HepG2 (cell line): ENCODE data around the gene TIPRL. TPM values are rescaled to one million over a fixed set of nuclear protein-coding genes. Genes with fewer than 3 reads are reported as not detected.

Experiments used
- KLF12 ChIP-seq: sonication (generic); formaldehyde crosslinking; IDR thresholded peaks from 2 replicates; pipeline ENCODE4 v1.4.0; 2020; ENCODE audit warnings: missing genetic modification reagents, borderline replicate concordance
- MIER3 ChIP-seq: IDR thresholded peaks from 2 replicates; pipeline ENCODE4 v1.6.1; 2016; ENCODE audit warnings: missing compliant biosample characterization, borderline replicate concordance
- NR2F6 ChIP-seq, 2 experiments: IDR thresholded peaks; 2 replicates each; pipeline ENCODE4 v1.6.1; 2016; ENCODE audit warnings: antibody characterized with exemption in 1 of 2, mild to moderate bottlenecking in 1 of 2
- TP53 ChIP-seq: sonication (generic); formaldehyde crosslinking; conservative IDR thresholded peaks from 2 replicates; pipeline ENCODE4 v1.4.0; 2020; ENCODE audit warnings: missing genetic modification reagents
- ZFP62 ChIP-seq: sonication (generic); formaldehyde crosslinking; IDR thresholded peaks from 2 replicates; pipeline ENCODE4 v1.4.0; 2020; ENCODE audit warnings: missing genetic modification reagents
- ZFYVE20 ChIP-seq: sonication (generic); formaldehyde crosslinking; IDR thresholded peaks from 2 replicates; pipeline ENCODE4 v1.8.0; 2023; ENCODE audit warnings: low read depth, mild to moderate bottlenecking, moderate library complexity, missing genetic modification reagents, borderline replicate concordance
- ZNF282 ChIP-seq: fragments of 450-650 bp; IDR thresholded peaks from 2 replicates; pipeline ENCODE4 v1.6.1; 2018; ENCODE audit not compliant: partially characterized antibody
- ZNF761 ChIP-seq: sonication (generic); formaldehyde crosslinking; conservative IDR thresholded peaks from 2 replicates; pipeline ENCODE4 v1.4.0; 2020; ENCODE audit warnings: mild to moderate bottlenecking, missing genetic modification reagents
- ZNF879 ChIP-seq: sonication (generic); formaldehyde crosslinking; IDR thresholded peaks from 2 replicates; pipeline ENCODE4 v1.8.1; 2023; ENCODE audit warnings: missing genetic modification reagents
- ZNF883 ChIP-seq: sonication (generic); formaldehyde crosslinking; IDR thresholded peaks from 2 replicates; pipeline ENCODE4 v1.5.1; 2020; ENCODE audit warnings: mild to moderate bottlenecking, missing genetic modification reagents; ENCODE audit errors: not compliant biosample characterization
- polyA plus RNA-seq, 8 experiments: library from polyadenylated mRNA; depleted of rRNA in 3 of 8; stranded (reverse) in 7 of 8; unstranded in 1 of 8; fragments of >200 nt; fragmentation: Illumina TruSeq in 4 of 8; extraction: Trizol in 4 of 8; gene quantifications; 2 replicates each; pipeline versions ENCODE4 v1.2.1 to v1.2.3, GENCODE V29; 2011 to 2016; ENCODE audit warnings: low read depth in 4 of 8, missing spikeins in 1 of 8, mixed read lengths in 1 of 8; ENCODE audit not compliant: insufficient read depth in 1 of 8
- total RNA-seq, 5 experiments: library from RNA; depleted of rRNA; stranded (reverse); fragments of >200 nt; fragmentation: Illumina TruSeq; extraction: Trizol; gene quantifications; 2 replicates each; pipeline ENCODE4 v1.2.3, GENCODE V29; 2016; ENCODE audit warnings: low read depth in 1 of 5
- TF ChIP-seq, protein P1 (sequence below): IDR thresholded peaks from 2 replicates; pipeline ENCODE4 v1.4.0; 2020; ENCODE audit warnings: mild to moderate bottlenecking, missing genetic modification reagents
- TF ChIP-seq, protein P2 (sequence below): IDR thresholded peaks from 2 replicates; pipeline ENCODE4 v1.6.1; 2016; ENCODE audit warnings: low read depth, control low read depth
- TF ChIP-seq, protein P3 (sequence below): sonication (generic); formaldehyde crosslinking; IDR thresholded peaks from 2 replicates; pipeline ENCODE4 v1.4.0; 2020; ENCODE audit warnings: mild to moderate bottlenecking, missing genetic modification reagents, borderline replicate concordance
- TF ChIP-seq, protein P4 (sequence below): sonication (generic); formaldehyde crosslinking; IDR thresholded peaks from 2 replicates; pipeline ENCODE4 v1.8.0; 2023; ENCODE audit warnings: mild to moderate bottlenecking, missing genetic modification reagents
- TF ChIP-seq, protein P5 (sequence below): sonication (generic); formaldehyde crosslinking; IDR thresholded peaks from 2 replicates; pipeline ENCODE4 v1.4.0; 2020; ENCODE audit warnings: missing genetic modification reagents
- TF ChIP-seq, protein P6 (sequence below): IDR thresholded peaks from 2 replicates; pipeline ENCODE4 v1.6.1; 2012; ENCODE audit warnings: inconsistent platforms

TIPRL gene
- total and polyA plus RNA-seq, 2 of the 13 experiments (the other 11 are each of a cell fraction or from before 2014, with no cell fraction given), result 10.1 to 22.8 TPM

DNA sequence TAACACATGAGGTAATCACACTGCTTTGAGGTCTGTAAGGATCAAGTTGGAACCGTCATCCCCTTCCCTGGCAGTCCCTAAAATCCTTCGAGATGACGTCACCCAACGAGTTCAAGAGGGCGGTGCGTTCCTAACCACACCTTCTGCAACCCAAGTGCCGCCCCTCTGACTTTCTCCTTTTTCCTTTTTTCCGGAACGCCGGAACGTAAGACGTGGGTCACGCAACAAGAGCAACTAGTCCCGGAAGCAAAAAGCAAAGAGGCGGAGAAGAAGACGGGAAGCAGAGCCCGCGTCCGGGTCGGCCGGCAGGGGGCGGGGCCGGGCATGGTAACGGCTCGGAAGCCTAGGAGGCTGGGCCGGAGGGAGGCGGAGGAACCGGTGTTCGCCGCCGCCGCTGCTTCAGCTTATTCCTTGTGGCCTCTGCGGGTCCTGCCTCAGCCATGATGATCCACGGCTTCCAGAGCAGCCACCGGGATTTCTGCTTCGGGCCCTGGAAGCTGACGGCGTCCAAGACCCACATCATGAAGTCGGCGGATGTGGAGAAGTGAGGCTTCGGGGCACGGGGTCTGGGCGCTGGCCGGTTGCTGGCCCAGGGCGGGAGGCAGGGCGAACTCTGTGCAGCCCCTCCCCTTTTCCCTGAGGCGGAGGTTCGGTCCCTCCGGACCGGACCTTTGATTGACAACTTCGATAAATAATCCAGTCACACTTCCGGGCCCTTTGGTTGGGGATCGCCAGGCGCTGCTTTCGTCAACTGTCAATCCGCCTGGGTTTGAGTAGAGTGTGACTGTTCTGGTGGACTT is at the start of gene TIPRL (continued):
- TF ChIP-seq, protein P1, sequence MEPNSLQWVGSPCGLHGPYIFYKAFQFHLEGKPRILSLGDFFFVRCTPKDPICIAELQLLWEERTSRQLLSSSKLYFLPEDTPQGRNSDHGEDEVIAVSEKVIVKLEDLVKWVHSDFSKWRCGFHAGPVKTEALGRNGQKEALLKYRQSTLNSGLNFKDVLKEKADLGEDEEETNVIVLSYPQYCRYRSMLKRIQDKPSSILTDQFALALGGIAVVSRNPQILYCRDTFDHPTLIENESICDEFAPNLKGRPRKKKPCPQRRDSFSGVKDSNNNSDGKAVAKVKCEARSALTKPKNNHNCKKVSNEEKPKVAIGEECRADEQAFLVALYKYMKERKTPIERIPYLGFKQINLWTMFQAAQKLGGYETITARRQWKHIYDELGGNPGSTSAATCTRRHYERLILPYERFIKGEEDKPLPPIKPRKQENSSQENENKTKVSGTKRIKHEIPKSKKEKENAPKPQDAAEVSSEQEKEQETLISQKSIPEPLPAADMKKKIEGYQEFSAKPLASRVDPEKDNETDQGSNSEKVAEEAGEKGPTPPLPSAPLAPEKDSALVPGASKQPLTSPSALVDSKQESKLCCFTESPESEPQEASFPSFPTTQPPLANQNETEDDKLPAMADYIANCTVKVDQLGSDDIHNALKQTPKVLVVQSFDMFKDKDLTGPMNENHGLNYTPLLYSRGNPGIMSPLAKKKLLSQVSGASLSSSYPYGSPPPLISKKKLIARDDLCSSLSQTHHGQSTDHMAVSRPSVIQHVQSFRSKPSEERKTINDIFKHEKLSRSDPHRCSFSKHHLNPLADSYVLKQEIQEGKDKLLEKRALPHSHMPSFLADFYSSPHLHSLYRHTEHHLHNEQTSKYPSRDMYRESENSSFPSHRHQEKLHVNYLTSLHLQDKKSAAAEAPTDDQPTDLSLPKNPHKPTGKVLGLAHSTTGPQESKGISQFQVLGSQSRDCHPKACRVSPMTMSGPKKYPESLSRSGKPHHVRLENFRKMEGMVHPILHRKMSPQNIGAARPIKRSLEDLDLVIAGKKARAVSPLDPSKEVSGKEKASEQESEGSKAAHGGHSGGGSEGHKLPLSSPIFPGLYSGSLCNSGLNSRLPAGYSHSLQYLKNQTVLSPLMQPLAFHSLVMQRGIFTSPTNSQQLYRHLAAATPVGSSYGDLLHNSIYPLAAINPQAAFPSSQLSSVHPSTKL (CRISPR knock-in tag), result peak; percentile 71
- TF ChIP-seq, protein P2, sequence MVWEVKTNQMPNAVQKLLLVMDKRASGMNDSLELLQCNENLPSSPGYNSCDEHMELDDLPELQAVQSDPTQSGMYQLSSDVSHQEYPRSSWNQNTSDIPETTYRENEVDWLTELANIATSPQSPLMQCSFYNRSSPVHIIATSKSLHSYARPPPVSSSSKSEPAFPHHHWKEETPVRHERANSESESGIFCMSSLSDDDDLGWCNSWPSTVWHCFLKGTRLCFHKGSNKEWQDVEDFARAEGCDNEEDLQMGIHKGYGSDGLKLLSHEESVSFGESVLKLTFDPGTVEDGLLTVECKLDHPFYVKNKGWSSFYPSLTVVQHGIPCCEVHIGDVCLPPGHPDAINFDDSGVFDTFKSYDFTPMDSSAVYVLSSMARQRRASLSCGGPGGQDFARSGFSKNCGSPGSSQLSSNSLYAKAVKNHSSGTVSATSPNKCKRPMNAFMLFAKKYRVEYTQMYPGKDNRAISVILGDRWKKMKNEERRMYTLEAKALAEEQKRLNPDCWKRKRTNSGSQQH (CRISPR knock-in tag), result no peak
- TF ChIP-seq, protein P3, sequence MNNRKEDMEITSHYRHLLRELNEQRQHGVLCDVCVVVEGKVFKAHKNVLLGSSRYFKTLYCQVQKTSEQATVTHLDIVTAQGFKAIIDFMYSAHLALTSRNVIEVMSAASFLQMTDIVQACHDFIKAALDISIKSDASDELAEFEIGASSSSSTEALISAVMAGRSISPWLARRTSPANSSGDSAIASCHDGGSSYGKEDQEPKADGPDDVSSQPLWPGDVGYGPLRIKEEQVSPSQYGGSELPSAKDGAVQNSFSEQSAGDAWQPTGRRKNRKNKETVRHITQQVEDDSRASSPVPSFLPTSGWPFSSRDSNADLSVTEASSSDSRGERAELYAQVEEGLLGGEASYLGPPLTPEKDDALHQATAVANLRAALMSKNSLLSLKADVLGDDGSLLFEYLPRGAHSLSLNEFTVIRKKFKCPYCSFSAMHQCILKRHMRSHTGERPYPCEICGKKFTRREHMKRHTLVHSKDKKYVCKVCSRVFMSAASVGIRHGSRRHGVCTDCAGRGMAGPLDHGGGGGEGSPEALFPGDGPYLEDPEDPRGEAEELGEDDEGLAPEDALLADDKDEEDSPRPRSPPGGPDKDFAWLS, result no peak
- TF ChIP-seq, protein P4, sequence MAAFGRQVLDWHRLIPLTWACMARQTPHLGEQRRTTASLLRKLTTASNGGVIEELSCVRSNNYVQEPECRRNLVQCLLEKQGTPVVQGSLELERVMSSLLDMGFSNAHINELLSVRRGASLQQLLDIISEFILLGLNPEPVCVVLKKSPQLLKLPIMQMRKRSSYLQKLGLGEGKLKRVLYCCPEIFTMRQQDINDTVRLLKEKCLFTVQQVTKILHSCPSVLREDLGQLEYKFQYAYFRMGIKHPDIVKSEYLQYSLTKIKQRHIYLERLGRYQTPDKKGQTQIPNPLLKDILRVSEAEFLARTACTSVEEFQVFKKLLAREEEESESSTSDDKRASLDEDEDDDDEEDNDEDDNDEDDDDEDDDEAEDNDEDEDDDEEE (CRISPR knock-in tag), result 0 out of 2 replicates have a peak, but pooled peaks have one; percentile 34
- TF ChIP-seq ZNF761 (CRISPR knock-in tag) (no peak), ZNF282 (no peak), NR2F6 (IDR thresholded peaks at IDR 0.05) (0 out of 2 replicates have a peak, but pooled peaks have one; percentile 27), NR2F6 (CRISPR knock-in tag; IDR thresholded peaks at IDR 0.05) (no peak), KLF12 (CRISPR knock-in tag) (no peak), MIER3 (CRISPR knock-in tag) (no peak), ZNF883 (peak; percentile 51), ZNF879 (CRISPR knock-in tag) (no peak), ZFYVE20 (CRISPR knock-in tag) (no peak), TP53 (CRISPR knock-in tag) (no peak), ZFP62 (CRISPR knock-in tag) (no peak)
- TF ChIP-seq, protein P5, sequence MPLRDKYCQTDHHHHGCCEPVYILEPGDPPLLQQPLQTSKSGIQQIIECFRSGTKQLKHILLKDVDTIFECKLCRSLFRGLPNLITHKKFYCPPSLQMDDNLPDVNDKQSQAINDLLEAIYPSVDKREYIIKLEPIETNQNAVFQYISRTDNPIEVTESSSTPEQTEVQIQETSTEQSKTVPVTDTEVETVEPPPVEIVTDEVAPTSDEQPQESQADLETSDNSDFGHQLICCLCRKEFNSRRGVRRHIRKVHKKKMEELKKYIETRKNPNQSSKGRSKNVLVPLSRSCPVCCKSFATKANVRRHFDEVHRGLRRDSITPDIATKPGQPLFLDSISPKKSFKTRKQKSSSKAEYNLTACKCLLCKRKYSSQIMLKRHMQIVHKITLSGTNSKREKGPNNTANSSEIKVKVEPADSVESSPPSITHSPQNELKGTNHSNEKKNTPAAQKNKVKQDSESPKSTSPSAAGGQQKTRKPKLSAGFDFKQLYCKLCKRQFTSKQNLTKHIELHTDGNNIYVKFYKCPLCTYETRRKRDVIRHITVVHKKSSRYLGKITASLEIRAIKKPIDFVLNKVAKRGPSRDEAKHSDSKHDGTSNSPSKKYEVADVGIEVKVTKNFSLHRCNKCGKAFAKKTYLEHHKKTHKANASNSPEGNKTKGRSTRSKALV (CRISPR knock-in tag), result peak; percentile 48; the same call in 1 of the 2 replicates
- TF ChIP-seq, protein P6, sequence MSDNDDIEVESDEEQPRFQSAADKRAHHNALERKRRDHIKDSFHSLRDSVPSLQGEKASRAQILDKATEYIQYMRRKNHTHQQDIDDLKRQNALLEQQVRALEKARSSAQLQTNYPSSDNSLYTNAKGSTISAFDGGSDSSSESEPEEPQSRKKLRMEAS, result peak; percentile 59
